Epithelial cell of proximal tubule (primary cell): ENCODE results near the gene COX6B2. TPM values are rescaled to one million over a fixed set of nuclear protein-coding genes. Genes with fewer than 3 reads are reported as not detected.

ENCODE experiments used
- DNase-seq: peaks from one replicate; pipeline ENCODE4 v3.0.0-alpha.2; 2011; ENCODE audit warnings: low read depth
- H3K4me3 ChIP-seq: 2 replicates; pipeline ENCODE4 v1.5.1; 2011; ENCODE audit warnings: low read depth, mild to moderate bottlenecking, low read length
- total RNA-seq: library from RNA; depleted of rRNA; stranded (reverse); fragments of >200 nt; gene quantifications from 2 replicates; pipeline ENCODE4 v1.2.3, GENCODE V29; 2015
- TF ChIP-seq, protein P1 (sequence below): conservative IDR thresholded peaks from 2 replicates; pipeline ENCODE4 v1.5.1; 2012; ENCODE audit warnings: low read depth, mild to moderate bottlenecking, low read length

Gene COX6B2
- total RNA-seq, 1 donor from 2014 or later = 0.23 TPM

DNA sequence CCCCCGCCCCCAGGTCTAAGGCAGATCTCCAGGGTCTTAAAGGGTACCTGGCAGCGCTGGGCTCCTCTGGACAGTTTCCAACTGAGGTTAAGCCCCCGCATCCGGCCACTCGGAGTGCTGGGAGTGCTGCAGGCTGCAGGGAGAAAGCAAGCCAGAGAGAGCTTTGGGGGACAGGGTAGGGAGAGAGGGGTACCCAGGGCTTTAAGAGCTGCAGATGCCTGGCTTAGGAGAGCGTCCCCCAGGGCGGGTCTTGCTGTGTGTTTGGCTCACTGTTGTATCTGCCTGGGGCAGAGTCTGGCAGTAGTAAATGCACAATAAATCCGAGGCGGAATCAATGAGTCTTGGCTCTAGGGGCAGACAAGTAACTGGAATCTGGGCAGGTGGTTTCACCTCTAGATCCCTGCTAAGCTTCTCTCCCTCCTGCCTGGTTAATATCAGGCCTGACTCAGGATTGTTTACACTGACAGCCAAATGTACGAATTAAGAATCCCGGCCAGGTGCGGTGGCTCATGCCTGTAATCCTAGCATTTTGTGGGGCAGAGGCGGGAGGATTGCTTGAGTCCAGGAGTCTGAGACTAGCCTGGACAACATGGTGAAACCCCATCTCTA is 798 bp upstream of the COX6B2 start:
- DNase-seq = no peak
- TF ChIP-seq, protein P1, sequence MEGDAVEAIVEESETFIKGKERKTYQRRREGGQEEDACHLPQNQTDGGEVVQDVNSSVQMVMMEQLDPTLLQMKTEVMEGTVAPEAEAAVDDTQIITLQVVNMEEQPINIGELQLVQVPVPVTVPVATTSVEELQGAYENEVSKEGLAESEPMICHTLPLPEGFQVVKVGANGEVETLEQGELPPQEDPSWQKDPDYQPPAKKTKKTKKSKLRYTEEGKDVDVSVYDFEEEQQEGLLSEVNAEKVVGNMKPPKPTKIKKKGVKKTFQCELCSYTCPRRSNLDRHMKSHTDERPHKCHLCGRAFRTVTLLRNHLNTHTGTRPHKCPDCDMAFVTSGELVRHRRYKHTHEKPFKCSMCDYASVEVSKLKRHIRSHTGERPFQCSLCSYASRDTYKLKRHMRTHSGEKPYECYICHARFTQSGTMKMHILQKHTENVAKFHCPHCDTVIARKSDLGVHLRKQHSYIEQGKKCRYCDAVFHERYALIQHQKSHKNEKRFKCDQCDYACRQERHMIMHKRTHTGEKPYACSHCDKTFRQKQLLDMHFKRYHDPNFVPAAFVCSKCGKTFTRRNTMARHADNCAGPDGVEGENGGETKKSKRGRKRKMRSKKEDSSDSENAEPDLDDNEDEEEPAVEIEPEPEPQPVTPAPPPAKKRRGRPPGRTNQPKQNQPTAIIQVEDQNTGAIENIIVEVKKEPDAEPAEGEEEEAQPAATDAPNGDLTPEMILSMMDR = no peak
- H3K4me3 ChIP-seq = no peak overlapping the region

DNA sequence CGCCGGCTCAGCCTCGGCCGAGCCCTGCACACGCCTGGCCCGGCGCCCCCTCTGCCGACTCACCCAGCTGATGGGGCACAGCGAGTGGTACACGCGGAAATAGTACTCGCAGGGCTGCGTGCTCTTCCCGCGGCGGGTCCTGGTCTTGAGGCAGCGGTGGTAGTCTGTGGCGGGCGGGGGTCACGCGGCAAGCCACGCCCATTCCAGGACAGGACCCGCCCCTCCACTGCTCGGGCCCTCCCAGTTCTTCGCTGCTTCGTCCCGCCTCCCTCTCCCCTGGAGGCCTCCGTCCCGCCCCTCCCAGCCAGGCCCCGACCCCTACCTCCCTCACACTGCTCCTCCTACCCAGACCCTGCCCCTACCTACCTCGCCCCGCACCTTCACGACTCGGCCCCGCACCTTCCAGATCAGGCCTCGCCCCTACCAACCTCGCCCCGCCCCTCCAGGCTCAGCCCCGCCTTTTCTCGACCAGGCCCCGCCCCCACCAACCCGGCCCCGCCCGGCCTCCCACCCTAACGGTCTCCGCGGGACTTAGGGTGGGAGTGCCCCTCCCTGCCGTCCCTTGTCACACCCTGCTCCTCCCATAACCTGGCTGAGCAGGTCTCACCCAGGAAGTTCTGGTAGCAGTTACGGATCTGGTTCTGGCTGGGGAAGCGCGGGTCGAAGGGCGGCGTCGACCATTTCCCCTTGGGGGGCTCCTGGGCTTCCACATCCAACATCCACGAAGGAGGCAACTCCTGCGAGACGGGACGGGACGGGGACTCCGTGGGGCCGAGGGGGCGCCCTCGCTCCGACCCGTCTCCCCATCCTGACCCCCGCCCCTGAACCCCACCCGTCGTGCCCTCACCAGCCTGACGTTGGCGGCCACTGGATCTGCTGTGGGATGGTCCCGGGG is 469 bp downstream of the COX6B2 start:
- TF ChIP-seq, protein P1 = no peak
- no peak for DNase-seq
- H3K4me3 ChIP-seq = peak overlapping the region; percentile 57

DNA sequence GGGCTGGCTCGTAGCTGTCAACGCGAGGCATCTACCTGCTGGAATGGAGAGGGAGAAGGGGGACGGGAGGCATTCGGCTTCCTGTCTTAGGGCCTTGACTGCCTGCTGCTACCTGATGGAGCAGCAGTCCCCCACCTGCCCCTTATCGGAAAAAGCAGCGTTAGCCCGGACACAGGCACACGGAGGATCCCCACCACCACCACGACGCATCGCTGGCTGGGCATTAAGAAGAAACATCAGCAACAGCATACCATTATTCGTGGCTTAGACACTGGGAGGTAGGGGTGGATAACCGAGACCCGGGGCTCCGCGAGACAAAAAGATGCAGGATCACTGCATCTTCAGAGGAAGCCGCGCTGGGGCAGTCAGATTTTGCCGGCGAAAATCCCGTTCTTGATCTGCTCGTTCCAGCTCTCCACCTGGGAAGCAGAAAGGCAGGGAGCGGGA is 1.1 kb downstream of the COX6B2 start:
- peak overlapping the region; percentile 57 for H3K4me3 ChIP-seq
- DNase-seq = no peak
- TF ChIP-seq, protein P1 = no peak

DNA sequence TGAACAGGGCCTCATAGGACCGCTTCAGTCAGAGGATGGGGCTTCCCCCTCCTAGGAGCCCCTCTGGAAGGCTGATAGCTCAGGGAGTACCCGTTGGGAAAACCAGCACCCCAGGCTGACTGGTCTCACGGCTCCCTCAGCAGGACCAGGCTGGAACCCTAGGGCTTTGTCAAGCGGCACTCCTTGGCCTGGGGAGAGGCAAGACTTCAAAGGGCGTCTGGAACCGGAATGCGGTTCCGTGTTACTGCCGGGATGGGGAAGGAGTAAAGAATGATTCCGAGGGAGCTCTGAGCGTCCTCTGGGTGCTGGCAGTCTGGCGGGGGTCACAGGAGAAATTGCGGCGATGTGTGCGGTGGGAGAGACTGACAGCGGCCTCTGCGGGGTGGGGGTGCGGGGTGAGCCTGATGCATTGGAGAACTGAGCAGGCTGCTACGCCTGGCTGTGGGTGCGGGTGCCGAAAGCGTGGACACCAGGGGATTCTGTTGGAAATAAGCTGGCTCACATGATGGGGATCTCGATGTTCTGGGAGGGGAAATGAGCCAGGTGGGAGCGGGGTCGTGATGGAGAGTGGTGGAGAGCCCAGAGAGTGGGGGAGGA is 1.9 kb downstream of the COX6B2 start:
- H3K4me3 ChIP-seq = no peak overlapping the region
- TF ChIP-seq, protein P1 = no peak
- no peak for DNase-seq

DNA sequence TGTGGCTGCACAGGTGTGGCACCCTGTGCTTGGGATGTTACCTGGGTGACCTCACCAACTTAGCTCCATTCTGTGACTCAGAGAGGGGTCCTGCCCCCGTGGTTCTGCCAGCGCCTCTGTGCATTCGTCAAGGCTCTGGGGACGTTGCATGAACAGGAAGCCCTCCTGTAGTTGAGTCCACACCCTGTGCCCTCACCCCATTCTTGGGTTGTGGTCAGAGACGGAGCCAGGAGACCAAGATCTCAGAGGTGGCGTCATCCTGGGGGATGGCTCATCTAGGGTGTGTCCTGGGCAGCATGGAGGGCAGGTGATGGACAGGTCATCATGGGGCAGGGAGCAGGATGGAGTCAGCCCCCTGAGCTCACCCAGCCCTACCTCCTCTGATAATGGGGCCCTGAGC is 2.5 kb downstream of the COX6B2 start:
- TF ChIP-seq, protein P1 = no peak
- no peak for DNase-seq

DNA sequence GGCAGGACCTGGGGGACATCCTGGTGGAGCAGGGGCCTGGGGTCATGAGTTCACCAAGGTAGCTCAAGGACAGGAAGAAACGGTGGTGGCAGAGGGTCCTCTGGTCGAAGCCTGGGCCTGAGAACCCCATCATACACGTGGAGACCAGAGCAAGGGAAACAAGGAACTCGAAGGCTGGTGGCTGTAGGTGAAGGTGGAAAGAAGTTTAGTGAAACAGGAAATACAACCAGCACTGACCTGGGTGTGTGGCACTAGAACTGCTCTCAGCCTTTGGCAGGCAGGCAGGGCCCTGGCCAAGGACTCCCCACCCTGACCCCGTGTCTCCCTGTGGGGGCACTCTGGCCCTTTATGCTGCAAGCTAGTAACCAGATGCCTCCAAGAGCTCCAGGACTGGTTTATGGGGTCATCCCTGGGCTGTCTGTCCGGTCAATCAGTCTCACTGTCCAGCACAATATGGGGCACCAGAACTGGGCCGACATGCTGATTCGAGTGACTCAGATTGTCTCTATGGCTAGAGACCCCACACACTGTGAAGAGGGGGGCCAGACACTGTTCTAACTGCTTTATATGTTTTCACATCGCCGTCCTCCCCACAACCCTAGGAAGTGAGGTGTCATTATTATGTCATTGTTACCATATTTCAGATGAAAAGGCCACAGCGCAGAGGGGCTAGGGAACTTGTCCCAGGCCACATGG is 3.8 kb downstream of the COX6B2 start:
- H3K4me3 ChIP-seq = no peak overlapping the region
- DNase-seq = no peak
- TF ChIP-seq, protein P1 = no peak

More for the DNA sequence above, 2.5 kb downstream of the COX6B2 start:
- no peak overlapping the region for H3K4me3 ChIP-seq
